ENCODE measurements around the gene ZNRD2.
"Not testable (repeated sequence)": the region's sequence is repeated elsewhere in the genome, so short reads cannot be mapped to it uniquely, and the experiment has no call there.

ZNRD2 gene, protein sequence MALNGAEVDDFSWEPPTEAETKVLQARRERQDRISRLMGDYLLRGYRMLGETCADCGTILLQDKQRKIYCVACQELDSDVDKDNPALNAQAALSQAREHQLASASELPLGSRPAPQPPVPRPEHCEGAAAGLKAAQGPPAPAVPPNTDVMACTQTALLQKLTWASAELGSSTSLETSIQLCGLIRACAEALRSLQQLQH

DNA sequence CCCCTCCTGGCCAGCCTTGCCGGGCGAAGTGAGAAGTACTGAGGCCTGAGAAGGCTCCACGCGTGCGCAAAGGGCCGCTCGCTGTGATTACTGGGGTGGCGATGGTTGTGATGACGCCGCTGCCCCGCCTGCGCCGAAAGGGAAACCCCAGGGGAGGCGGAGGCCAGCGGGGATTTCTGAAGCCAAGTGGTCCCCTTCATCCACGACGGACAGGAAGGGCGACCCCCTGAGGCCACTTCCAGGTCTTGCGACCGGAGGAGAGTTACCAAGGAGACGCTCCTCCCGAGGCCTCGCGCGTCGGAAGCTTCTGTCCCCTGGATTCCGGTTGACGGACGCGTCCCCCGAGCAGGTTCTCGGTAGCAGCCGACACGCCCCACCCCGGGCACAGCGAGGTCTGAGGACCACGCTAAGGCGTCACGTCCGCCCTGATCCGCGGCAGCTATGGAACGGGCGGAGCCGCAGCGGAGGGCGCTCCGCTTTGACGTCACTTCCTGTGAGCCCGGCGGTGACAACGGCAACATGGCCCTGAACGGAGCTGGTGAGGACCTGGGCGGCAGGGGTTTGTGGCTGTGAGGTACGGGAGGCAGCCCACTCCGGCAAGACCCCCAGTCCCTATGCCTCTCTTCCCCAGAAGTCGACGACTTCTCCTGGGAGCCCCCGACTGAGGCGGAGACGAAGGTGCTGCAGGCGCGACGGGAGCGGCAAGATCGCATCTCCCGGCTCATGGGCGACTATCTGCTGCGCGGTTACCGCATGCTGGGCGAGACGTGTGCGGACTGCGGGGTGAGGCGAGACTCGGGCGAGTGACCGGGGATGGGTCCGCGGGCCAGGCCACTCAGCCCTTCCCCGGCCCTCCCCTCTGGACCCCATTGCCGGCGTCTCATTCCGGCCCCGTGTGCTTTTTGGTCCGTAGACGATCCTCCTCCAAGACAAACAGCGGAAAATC lies at the start of gene ZNRD2:
Gene ZNRD2 (plus strand): TSS at position 505 of the 946 bp plus-strand sequence. CDS start 15 bp downstream, at position 520.
- peak; percentile 98 for DNase-seq

DNA sequence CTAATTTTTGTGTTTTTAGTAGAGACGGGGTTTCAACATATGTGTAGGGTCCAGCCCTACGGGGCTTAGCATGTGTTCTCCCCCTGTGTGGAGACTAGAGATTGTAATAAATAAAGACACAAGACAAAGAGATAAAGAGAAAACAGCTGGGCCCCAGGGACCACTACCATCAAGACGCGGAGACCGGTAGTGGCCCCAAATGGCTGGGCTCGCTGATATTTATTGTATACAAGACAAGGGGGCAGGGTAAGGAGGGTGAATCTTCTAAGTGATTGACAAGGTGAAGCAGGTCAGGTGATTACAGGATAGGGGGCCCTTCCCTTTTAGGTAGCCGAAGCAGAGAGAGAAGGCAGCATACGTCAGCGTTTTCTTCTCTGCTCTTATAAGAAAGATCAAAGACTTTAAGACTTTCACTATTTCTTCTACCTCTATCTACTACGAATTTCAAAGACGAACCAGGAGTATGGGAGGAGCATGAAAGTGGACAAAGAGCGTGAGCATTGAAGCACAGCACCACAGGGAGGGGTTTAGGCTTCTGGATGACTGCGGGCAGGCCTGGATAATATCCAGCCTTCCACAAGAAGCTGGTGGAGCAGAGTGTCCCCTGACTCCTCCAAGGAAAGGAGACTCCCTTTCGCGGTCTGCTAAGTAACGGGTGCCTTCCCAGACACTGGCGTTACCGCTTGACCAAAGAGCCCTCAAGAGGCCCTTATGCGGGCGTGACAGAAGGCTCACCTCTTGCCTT lies 48.3 kb upstream of the ZNRD2 start:
- peak; percentile 24 for DNase-seq

DNA sequence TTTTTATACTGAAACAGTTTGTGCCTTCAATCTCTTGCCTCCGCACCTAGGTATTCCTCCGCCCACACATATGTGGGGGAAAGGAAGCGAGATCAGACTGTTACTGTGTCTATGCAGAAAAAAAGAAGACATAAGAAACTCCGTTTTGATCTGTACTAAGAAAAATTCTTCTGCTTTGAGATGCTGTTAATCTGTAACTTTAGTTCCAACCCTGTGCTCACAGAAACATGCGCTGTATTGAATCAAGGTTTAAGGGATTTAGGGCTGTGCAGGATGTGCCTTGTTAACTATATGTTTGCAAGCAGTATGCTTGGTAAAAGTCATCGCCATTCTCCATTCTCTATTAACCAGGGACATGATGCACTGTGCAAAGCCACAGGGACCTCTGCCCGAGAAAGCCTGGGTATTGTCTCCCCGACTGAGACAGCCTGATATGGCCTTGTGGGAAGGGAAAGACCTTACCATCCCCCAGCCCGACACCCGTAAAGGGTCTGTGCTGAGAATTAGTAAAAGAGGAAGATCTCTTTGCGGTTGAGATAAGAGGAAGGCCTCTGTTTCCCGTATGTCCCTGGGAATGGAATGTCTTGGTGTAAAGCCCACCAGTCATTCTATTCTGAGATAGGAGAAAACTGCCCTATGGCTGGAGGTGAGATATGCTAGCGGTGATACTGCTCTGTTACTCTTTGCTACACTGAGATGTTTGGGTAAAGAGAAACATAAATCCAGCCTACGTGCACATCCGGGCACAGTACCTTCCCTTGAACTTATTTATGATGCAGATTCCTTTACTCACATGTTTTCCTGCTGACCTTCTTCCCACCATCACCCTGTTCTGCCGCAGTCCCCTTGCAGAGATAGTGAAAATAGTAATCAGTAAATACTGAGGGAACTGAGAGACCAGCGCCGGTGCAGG lies 47.3 kb upstream of the ZNRD2 start:
- peak; percentile 18 for DNase-seq

DNA sequence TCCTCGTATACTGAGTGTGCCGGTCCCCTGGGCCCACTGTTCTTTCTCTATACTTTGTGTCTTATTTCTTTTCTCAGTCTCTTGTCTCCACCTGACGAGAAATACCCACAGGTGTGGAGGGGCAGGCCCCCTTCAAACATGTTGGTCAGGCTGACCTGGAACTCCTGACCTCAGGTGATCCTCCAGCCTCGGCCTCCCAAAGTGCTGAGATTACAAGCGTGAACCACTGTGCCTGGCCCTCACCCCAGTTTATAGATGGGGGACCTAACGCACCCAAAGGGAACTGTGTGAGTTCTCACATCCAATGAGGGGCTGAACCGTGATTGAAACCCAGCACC lies 46.7 kb upstream of the ZNRD2 start:
- not testable (repeated sequence) for DNase-seq

DNA sequence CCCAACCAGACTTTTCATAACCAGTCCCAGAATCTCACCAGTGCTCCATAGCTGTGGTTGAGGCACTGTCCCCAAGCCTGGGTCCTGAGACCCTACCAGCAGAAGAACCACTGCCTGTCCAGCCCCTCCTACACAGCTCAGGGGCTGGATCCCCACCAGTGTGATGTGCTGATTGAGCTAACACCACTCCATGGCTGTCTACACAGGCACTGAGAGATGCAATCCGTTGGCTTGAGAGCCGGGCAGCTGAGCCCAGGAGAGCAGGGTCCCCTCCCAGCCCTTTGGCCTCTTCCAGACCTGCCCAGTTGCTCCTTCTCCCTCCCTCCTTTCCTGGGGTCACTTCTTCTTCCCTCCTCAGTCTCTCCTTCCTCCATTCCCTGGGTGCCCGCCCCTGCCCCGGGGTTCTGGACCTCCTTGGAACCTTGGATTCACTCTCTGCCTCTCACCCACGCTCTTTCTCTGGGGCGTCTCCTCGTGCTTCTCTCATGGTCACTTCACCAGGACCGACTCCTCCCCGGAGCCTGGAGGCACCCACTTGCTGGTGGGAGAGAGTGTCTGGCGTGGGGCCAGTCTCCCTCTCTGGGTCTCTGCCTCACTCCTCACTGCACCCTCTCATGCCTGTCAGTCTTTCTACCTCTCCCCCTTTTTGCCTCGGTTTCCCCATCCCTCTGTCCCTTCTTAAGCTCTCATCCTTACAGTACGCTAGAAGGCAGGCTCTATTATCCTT lies 46.1 kb upstream of the ZNRD2 start:
- DNase-seq: peak; percentile 66

DNA sequence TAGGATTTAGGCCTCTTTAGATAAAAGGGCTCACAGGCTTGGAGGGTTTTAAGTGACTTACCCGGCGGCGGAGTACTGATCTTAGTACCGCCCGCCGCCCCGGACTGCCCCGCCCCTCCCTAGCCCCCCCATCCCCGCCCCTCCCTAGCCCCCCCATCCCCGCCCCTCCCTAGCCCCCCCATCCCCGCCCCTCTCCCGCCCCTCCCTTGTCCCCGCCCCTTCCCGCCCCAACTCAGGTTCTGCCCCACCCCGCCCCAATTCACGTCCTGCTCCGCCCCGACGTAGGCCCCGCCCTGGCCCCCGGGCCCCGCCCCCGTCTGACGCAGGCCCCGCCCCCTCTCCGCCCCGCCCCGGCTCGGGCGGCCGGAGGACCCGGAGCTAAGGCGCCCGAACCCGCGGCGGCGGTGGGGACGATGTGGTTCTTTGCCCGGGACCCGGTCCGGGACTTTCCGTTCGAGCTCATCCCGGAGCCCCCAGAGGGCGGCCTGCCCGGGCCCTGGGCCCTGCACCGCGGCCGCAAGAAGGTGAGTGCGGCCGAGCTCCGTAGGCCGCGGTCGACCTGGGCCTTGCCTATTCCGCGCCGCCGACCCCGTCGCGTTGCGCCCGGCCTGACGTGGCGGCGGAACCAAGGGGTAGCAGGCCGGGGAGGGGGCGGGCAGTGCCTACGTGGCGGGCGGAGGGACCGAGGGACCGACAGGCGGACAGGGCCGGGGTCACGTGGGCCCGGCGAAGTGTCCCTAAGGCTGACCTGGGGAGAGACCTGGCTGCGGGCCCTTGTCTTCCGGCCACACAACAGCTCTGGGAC lies 45.3 kb upstream of the ZNRD2 start, which contains the start of gene SCYL1:
Gene SCYL1 (plus strand): TSS at position 343 of the 805 bp plus-strand sequence. CDS start 71 bp downstream, at position 414.
- DNase-seq: peak; percentile 93

DNA sequence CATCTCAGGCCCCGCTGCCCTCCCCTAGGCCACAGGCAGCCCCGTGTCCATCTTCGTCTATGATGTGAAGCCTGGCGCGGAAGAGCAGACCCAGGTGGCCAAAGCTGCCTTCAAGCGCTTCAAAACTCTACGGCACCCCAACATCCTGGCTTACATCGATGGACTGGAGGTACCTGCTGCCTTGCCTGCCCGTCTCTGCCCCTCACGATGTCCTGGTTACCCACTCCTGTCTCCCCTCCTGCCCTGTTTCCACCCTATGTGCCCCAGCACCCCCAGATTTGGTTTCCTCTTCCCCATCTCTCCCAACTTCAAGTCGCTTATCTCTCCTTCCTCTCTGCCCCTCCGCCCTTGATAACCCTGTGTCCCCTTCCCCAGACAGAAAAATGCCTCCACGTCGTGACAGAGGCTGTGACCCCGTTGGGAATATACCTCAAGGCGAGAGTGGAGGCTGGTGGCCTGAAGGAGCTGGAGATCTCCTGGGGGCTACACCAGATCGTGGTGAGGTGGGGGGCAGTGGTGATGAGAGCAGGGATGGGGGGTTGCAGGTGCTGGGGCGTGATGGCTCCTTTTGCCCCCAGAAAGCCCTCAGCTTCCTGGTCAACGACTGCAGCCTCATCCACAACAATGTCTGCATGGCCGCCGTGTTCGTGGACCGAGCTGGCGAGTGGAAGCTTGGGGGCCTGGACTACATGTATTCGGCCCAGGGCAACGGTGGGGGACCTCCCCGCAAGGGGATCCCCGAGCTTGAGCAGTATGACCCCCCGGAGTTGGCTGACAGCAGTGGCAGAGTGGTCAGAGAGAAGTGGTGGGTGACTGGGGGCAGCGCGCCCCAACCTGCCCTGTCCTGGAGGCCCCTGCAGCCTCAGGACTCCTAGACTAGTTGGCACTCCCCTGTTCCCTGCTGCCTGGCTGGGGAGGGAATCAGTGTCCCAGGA lies 44.5 kb upstream of the ZNRD2 start:
- peak; percentile 22 for DNase-seq

DNA sequence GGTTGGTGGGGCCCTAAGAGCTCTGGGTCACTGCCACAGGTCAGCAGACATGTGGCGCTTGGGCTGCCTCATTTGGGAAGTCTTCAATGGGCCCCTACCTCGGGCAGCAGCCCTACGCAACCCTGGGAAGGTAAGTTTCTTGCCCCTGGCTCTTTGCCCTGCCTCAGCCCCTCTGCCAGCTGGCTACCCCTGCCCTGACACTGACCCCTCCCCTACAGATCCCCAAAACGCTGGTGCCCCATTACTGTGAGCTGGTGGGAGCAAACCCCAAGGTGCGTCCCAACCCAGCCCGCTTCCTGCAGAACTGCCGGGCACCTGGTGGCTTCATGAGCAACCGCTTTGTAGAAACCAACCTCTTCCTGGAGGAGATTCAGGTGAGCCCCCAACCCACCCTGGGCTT lies 43.5 kb upstream of the ZNRD2 start:
- DNase-seq: peak; percentile 26

DNA sequence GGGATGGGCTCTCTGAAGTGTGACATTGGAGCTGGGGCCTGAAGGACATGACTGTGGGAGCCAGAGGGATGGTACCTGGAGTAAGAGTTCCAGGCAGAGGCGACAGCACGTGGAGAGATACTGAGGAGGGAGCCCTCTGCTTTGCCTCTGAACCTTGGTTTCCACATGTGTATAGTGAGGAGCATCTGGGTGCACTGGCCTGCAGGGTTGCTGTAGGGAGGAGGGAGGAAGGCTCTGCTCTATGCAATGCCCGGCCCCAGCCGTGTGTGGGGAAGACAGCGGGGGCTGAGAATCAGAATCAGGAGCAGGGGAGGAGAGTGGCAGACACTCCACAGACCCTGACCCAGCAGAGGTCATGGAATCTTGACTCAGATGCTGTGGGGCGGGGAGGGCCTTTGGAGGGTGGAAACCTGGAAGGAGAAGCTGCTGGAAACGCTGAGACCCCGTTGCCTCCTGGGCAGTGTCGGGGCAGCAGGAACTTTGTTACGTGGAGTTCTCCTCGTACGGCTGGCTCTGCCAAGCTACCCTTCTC lies 41.4 kb upstream of the ZNRD2 start:
- DNase-seq: peak; percentile 13

DNA sequence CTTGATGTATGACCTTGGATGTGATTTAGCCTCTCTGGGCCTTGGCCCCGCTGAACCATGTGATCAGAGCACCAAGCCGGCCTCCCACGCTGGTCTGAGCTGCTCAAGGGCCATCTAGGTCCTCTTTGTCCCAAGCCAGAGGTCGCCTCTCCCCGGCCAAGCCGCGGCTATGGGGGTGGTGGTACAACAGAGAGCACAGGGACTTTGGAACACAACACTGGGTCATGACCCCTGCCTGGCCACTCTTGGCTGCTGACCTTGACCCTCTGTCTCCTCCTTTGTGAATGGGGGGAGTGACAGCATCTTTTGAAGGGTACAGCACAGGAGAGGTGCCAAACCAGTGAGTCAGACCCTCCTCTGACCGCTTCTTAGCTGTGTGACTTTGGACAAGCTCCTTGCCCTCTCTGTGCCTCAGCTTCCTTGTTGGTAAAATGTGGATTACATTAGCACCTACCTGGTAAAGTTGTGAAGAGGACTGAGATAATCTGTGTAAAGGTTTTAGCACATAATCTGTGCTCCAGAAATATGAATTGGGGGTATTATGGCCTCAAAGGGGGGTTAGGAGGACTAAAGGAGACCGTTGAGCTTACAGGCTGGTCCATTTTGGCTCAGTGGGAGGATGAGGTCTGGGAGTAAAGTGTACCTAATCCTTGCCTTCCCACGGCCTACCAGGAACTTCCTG lies 40.7 kb upstream of the ZNRD2 start:
- DNase-seq: peak; percentile 20

DNA sequence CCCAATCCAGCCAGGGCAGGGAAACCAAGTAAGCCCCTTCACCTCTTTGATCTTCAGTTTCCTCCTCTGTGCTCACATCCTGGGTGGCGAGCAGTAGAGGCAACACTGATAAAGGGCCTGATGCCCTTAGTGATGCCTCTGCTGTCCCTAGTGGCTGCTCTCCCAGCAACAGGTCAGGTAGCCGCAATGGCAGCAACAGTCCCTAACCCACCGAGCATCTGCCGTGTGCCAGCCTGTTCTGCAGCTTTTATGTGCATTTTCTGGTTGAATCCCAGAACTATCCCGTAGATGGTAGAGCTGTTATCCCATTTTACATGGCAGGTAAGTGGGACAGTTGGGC lies 40.1 kb upstream of the ZNRD2 start:
- DNase-seq: no peak

DNA sequence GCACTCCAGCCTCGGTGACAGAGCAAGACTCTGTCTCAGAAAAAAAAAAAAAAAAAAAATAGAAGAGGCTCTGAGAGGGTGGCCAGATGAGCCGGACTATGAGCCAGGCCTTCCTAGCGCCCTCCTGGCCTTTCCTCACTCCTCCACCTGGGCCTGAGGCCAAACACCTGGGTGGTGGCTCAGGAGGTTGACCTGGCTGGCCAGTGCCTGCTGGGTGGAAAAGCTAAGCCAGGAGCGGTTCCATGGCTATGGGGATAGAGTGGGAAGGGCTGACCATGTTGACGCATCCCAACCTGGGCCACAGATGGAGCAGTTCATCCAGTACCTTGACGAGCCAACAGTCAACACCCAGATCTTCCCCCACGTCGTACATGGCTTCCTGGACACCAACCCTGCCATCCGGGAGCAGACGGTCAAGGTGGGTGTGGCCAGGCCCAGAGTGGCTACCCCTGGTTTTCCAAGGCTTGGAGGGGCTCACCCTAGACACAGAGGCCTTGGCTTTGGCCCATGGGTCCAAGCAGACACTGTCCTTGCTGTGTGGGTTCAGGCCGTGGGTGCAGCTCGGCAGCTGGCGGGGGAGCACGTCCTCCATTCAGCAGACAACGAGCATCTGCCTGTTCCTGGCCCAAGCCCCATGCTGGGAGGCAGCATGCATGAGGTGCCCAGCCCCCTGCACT lies 37.8 kb upstream of the ZNRD2 start:
- peak; percentile 18 for DNase-seq

DNA sequence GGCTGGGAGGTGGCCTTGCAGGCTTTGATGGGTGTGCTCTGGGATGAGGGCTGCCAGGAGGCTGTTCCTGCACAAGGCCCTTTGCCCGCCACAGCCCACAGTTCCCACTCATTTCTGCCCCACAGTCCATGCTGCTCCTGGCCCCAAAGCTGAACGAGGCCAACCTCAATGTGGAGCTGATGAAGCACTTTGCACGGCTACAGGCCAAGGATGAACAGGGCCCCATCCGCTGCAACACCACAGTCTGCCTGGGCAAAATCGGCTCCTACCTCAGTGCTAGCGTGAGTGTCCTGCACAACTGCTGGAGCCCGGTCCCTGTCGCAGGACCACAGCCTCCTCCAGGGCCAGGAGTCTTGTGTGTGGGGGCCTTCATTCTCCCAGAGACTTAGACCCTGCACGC lies 35.2 kb upstream of the ZNRD2 start:
- DNase-seq: peak; percentile 22

DNA sequence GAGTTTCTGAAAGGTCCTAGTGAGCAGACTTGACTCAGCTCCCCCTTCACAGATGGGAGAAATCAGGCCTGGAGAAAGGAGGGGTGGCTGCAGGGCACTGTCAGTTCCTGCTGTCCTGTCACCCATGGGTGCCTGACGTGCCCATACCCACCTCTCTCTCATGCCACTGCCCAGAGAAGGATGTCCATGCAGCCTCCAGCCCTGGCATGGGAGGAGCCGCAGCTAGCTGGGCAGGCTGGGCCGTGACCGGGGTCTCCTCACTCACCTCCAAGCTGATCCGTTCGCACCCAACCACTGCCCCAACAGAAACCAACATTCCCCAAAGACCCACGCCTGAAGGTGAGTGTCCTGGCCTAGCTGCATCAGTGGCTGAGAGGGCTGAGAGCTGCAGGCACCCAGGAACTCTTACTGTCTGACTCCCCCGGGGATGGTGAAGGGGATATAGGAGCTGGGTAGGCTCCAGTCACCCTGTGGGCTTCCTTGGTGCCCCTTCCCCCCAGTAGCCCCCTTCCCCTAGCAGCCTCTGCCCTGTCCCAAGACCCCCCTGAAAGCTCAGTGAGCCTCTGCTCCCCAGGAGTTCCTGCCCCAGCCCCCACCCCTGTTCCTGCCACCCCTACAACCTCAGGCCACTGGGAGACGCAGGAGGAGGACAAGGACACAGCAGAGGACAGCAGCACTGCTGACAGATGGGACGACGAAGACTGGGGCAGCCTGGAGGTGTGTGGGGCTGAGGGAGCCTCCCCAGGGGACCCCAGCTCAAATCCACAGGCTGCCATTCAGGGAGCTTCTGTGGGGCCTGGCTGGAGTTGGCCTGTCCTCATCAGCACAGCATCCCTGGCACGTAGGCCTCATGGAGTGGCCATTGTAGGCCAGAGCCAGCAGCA lies 33.6 kb upstream of the ZNRD2 start:
- DNase-seq: peak; percentile 26

DNA sequence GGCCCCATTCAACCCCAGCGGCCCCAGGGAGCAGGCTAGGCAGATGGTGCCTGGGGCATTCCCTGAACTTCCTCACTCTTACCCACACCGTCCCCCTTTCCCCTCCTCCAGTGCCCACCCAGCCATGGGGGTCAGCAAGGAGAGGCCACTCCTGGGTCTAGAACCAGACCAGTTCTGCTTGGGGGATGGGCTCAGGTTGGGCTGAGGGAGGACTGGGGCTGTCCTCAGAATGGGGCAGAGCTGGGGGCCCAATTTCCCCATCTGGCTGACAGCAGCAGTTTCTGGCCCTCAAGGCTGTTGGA lies 33.0 kb upstream of the ZNRD2 start:
- no peak for DNase-seq

DNA sequence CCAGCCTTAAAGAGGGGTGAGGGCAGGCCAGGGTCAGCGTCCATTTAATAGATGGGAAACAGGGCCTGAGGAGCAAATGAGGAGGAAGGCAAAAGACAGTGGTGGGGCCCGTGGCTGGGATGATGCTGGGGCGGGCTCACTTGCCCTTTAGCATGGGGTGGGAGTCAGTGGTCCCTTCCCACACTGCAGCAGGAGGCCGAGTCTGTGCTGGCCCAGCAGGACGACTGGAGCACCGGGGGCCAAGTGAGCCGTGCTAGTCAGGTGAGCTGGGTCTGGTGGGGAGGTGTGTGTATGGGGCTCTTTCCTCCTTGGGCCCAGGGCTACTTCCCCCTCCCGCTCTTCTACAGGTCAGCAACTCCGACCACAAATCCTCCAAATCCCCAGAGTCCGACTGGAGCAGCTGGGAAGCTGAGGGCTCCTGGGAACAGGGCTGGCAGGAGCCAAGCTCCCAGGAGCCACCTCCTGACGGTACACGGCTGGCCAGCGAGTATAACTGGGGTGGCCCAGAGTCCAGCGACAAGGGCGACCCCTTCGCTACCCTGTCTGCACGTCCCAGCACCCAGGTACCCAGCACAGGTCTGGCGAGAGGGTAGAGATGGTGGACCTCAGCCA lies 32.6 kb upstream of the ZNRD2 start:
- DNase-seq: peak; percentile 38
